ENCODE measurements around the gene ULK2.

DNA sequence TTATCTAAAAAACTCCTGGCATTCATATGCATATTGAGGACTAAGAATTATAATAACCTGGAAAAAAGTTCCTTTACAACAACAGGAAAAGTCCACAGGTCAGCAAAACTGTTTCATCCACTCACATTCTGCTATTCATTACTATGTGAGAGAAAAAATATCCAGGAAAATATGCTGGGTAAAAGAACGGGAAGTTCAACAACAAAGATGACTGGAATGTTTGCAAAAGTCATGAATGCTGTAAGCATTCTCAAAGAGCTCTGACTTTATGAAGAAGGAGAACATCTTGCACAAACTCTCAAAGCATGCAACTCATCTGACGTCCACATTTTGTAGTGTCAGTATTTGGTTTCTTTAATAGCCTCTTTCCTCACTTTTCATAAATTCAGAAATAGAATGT, 62.7 kb downstream of the ULK2 start:
- no peak for TF ChIP-seq POLR2AphosphoS5 (IDR thresholded peaks at IDR 0.05; ENCODE audit: low read depth, low read length)
- no peak for TF ChIP-seq TAF1 (IDR thresholded peaks at IDR 0.05; ENCODE audit: borderline replicate concordance, insufficient read depth, low read length)
- no peak for TF ChIP-seq REST (IDR thresholded peaks at IDR 0.05; ENCODE audit: insufficient read depth in 1 of 2, low read depth in 2 of 2, low read length in 2 of 2)

All from PFSK-1 (cell line).